HepG2 (cell line): ENCODE data around the gene STOML2. TPM values are rescaled to one million over a fixed set of nuclear protein-coding genes. Genes with fewer than 3 reads are reported as not detected.
A peak's percentile ranks its signal among the peaks of the same experiment; 100 is the strongest.

Experiments used
- ARID4A ChIP-seq: sonication (generic); formaldehyde crosslinking; IDR thresholded peaks from 2 replicates; pipeline ENCODE4 v1.5.0; 2020; ENCODE audit warnings: mild to moderate bottlenecking, missing genetic modification reagents, borderline replicate concordance
- E2F2 ChIP-seq: sonication (generic); formaldehyde crosslinking; IDR thresholded peaks from 2 replicates; pipeline ENCODE4 v1.4.0; 2020; ENCODE audit warnings: missing genetic modification reagents, borderline replicate concordance
- HNRNPLL ChIP-seq: fragments of 200-400 bp; formaldehyde crosslinking; IDR thresholded peaks from 2 replicates; pipeline ENCODE4 v1.6.1; 2017; ENCODE audit warnings: mild to moderate bottlenecking, low read depth, low read length; ENCODE audit not compliant: poor library complexity, severe bottlenecking
- JDP2 ChIP-seq: sonication (generic); formaldehyde crosslinking; IDR thresholded peaks from 2 replicates; pipeline ENCODE4 v1.8.1; 2022; ENCODE audit warnings: missing genetic modification reagents, borderline replicate concordance
- MAFG ChIP-seq: sonication (generic); formaldehyde crosslinking; IDR thresholded peaks from 2 replicates; pipeline ENCODE4 v1.5.1; 2020; ENCODE audit warnings: mild to moderate bottlenecking, missing genetic modification reagents
- MXD3 ChIP-seq: IDR thresholded peaks from 2 replicates; pipeline ENCODE4 v1.6.1; 2016; ENCODE audit warnings: mild to moderate bottlenecking, missing biosample characterization, missing genetic modification reagents
- PAX8 ChIP-seq: sonication (generic); formaldehyde crosslinking; IDR thresholded peaks from 2 replicates; pipeline ENCODE4 v1.8.0; 2022; ENCODE audit warnings: mild to moderate bottlenecking, missing genetic modification reagents, borderline replicate concordance
- SAP130 ChIP-seq: IDR thresholded peaks from 2 replicates; pipeline ENCODE4 v1.6.1; 2016; ENCODE audit warnings: low read depth
- SIN3B ChIP-seq: fragments of 150-350 bp; IDR thresholded peaks from 2 replicates; pipeline ENCODE4 v1.6.1; 2014; ENCODE audit warnings: low read length
- SIX1 ChIP-seq: sonication (generic); formaldehyde crosslinking; IDR thresholded peaks from 2 replicates; pipeline ENCODE4 v1.4.0; 2020; ENCODE audit warnings: missing genetic modification reagents, borderline replicate concordance
- TMF1 ChIP-seq: sonication (generic); formaldehyde crosslinking; IDR thresholded peaks from 2 replicates; pipeline ENCODE4 v1.8.1; 2022; ENCODE audit warnings: low read depth, missing genetic modification reagents
- YY1 ChIP-seq: IDR thresholded peaks from 2 replicates; pipeline ENCODE4 v1.6.1; 2011; ENCODE audit warnings: low read length, low read depth, moderate library complexity, mild to moderate bottlenecking; ENCODE audit not compliant: insufficient read depth, insufficient replicate concordance
- ZBTB20 ChIP-seq: sonication (generic); formaldehyde crosslinking; IDR thresholded peaks from 2 replicates; pipeline ENCODE4 v1.8.1; 2023; ENCODE audit warnings: missing genetic modification reagents, low read depth, mild to moderate bottlenecking, borderline replicate concordance
- ZNF160 ChIP-seq: sonication (generic); formaldehyde crosslinking; IDR thresholded peaks from 2 replicates; pipeline ENCODE4 v1.8.0; 2022; ENCODE audit warnings: mild to moderate bottlenecking, inconsistent platforms, missing genetic modification reagents
- ZNF180 ChIP-seq: sonication (generic); formaldehyde crosslinking; IDR thresholded peaks from 2 replicates; pipeline ENCODE4 v1.4.0; 2020; ENCODE audit warnings: low read depth, missing genetic modification reagents, borderline replicate concordance
- ZNF451 ChIP-seq: sonication (generic); formaldehyde crosslinking; IDR thresholded peaks from 2 replicates; pipeline ENCODE4 v1.5.0; 2020; ENCODE audit warnings: mild to moderate bottlenecking, missing genetic modification reagents
- ZNF512B ChIP-seq: sonication (generic); formaldehyde crosslinking; IDR thresholded peaks from 2 replicates; pipeline ENCODE4 v1.5.1; 2020; ENCODE audit warnings: missing genetic modification reagents, mild to moderate bottlenecking, borderline replicate concordance
- ZNF7 ChIP-seq: IDR thresholded peaks from 2 replicates; pipeline ENCODE4 v1.6.1; 2016; ENCODE audit warnings: missing biosample characterization, missing genetic modification reagents
- ZNF75D ChIP-seq: sonication (generic); formaldehyde crosslinking; IDR thresholded peaks from 2 replicates; pipeline ENCODE4 v1.8.1; 2023; ENCODE audit warnings: missing genetic modification reagents, mild to moderate bottlenecking, borderline replicate concordance
- ZSCAN31 ChIP-seq: sonication (generic); formaldehyde crosslinking; IDR thresholded peaks from 2 replicates; pipeline ENCODE4 v1.5.0; 2020; ENCODE audit warnings: low read depth, mild to moderate bottlenecking, missing genetic modification reagents
- polyA plus RNA-seq, 8 experiments: library from polyadenylated mRNA; depleted of rRNA in 3 of 8; stranded (reverse) in 7 of 8; unstranded in 1 of 8; fragments of >200 nt; fragmentation: Illumina TruSeq in 4 of 8; extraction: Trizol in 4 of 8; gene quantifications; 2 replicates each; pipeline versions ENCODE4 v1.2.1 to v1.2.3, GENCODE V29; 2011 to 2016; ENCODE audit warnings: low read depth in 4 of 8, missing spikeins in 1 of 8, mixed read lengths in 1 of 8; ENCODE audit not compliant: insufficient read depth in 1 of 8
- total RNA-seq, 5 experiments: library from RNA; depleted of rRNA; stranded (reverse); fragments of >200 nt; fragmentation: Illumina TruSeq; extraction: Trizol; gene quantifications; 2 replicates each; pipeline ENCODE4 v1.2.3, GENCODE V29; 2016; ENCODE audit warnings: low read depth in 1 of 5

Gene STOML2
- total and polyA plus RNA-seq, 2 of the 13 experiments (the other 11 are each of a cell fraction or from before 2014, with no cell fraction given), result 245 to 250 TPM

GRCh38 chr9:35072461-35073278, 30.3 kb downstream of the STOML2 start, which contains the start of gene VCP (continued):
- TF ChIP-seq ZNF512B (CRISPR knock-in tag) (peak; percentile 49; the same call in 1 of the 2 replicates), ZBTB20 (CRISPR knock-in tag) (0 out of 2 replicates have a peak, but pooled peaks have one; percentile 35), SIX1 (CRISPR knock-in tag) (no peak), E2F2 (CRISPR knock-in tag) (0 out of 2 replicates have a peak, but pooled peaks have one; percentile 53), TMF1 (CRISPR knock-in tag) (0 out of 2 replicates have a peak, but pooled peaks have one; percentile 27), JDP2 (CRISPR knock-in tag) (no peak), SAP130 (CRISPR knock-in tag) (peak; percentile 66), ZNF75D (no peak), YY1 (peak; percentile 32), MAFG (CRISPR knock-in tag) (no peak), SIN3B (no peak), ARID4A (CRISPR knock-in tag) (no peak; the same call in 1 of the 2 replicates), ZSCAN31 (CRISPR knock-in tag) (0 out of 2 replicates have a peak, but pooled peaks have one; percentile 19), ZNF7 (CRISPR knock-in tag) (no peak), PAX8 (no peak), ZNF160 (CRISPR knock-in tag) (no peak), ZNF180 (CRISPR knock-in tag) (0 out of 2 replicates have a peak, but pooled peaks have one; percentile 80), HNRNPLL (peak; percentile 48), ZNF451 (CRISPR knock-in tag) (0 out of 2 replicates have a peak, but pooled peaks have one; percentile 18), MXD3 (CRISPR knock-in tag) (no peak)
